NCI-H2171 treated with DMSO at 0.1 percent for 48 hours (cell line): ENCODE data around the gene IL27RA.

Experiments
- DNase-seq: peaks from one replicate; lab custom pipeline; 2025; lab: John Stamatoyannopoulos, UW

The IL27RA gene

DNA sequence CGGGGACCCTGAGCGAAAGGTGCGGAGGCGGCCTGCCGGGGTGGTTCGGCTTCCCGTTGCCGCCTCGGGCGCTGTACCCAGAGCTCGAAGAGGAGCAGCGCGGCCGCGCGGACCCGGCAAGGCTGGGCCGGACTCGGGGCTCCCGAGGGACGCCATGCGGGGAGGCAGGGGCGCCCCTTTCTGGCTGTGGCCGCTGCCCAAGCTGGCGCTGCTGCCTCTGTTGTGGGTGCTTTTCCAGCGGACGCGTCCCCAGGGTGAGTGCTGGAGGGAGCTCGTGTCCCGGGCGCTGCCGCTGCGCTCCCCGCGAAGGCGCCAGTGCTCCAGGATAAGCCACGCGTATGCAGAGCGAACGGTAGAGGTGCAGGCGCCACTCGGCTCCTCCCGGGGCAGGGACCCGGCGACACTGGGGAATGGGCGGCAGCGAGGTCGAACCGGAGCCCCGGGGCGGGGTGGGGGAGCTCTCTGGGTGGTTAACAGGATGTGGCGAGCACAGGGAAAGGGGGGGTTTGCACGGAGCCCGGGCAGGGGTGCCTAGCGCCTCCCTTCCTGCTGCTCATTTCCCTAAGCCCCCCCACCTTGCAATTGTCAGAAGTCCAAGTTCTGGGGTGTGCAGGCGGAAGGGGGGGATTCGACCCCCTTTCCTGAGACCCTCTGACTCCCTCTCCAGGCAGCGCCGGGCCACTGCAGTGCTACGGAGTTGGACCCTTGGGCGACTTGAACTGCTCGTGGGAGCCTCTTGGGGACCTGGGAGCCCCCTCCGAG lies at the start of gene IL27RA:
TSS of gene IL27RA (plus strand) at position 44 of the 762 bp plus-strand sequence. CDS start at position 155, 111 bp downstream.
- peak; percentile 74 for DNase-seq

DNA sequence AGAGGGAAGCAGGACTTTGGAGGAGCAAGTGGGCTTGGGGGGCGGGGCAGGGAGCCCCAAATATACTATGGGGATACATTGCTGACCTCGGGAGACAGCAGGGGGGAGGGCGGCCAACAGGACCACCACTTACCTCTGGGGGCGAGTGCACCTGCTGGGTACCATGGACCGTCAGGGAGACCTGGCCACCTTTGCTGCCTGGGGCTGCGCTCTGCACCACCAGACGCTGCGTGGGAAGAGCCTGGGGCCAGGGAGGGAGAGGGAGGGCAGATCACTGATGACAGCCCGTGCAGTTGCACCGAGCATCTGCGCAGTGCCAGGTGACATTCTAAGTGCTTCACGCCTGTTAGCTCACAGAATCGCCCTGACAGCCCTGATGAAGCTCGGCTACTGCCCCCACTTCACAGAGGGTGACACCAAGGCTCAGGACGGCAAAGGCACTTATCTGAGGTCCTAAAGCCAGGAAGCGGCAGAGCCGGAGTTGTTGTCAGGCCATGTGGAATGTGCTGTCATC lies 49.5 kb upstream of the IL27RA start:
- DNase-seq, result peak; percentile 90

DNA sequence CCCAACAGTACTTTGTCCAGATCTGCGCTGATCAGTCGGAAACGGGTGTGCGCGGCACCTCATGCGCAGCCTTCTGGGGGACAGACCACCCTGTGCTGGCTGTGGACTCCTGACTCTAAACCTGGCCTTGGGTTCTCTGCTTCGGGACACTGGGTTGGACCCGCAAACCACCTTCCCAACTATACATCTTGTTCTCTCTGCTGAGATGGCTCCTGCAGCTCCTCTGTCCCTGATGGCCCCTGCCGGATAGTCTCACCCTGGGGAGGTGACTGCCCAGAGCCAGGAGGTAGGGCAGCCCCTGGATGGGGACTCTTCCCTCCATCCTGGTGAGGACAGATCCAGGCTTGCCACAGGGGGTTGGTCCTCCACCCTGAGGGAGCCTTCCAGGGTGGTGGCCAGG lies 48.8 kb upstream of the IL27RA start:
- no peak for DNase-seq

DNA sequence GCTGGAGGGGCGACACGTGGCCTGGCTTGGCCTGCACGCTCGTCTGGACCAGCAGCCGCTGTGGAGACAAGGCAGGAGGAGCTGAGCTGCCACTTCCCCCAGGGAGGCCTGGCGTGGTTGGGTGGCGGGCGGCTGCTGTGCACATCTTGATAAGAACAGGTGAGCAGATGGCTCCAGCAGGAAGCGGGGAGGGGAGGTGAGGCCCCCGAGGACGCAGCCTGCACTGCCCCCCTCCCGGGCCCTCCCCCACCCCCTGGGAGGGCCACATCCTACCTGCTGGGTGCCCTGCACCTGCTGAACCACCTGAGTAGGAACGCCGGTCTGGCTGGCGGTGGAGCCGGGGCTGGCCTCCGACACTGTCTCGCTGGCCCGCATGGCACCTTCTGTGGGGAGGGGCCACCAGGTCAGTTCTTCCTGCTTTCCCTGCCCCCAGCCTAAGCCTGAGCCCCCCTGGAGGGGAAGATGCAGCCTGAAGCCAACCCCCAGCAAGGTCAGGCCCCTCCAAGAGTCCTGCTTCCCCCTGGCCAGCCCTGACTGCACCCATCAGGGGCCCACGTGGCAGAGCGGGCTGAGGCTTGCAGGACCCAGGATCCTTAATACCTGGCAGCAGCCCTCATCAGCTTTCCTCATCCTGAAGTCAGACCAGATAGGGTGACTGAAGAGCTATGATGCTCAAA lies 48.2 kb upstream of the IL27RA start:
- peak; percentile 94 for DNase-seq

DNA sequence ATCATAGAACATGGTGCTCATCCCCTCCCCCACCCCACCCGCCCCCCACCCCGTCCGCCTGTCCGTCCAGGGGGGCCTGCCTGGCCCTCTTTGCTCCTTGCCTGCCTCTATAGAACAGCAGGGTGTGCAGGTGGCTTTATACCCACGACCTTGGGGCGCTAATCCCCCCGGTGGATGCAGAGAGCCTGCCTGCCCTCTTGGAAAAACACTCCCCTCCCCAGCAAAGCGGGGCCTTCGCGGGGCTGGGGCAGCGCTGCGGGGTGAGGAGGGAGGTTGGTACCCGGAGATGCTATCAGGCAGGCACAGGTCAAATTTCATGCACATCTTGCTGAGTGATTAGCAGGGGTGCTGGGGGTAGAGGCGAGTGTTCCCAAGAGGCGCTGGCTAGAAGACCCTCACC lies 47.4 kb upstream of the IL27RA start:
- DNase-seq, result peak; percentile 65

DNA sequence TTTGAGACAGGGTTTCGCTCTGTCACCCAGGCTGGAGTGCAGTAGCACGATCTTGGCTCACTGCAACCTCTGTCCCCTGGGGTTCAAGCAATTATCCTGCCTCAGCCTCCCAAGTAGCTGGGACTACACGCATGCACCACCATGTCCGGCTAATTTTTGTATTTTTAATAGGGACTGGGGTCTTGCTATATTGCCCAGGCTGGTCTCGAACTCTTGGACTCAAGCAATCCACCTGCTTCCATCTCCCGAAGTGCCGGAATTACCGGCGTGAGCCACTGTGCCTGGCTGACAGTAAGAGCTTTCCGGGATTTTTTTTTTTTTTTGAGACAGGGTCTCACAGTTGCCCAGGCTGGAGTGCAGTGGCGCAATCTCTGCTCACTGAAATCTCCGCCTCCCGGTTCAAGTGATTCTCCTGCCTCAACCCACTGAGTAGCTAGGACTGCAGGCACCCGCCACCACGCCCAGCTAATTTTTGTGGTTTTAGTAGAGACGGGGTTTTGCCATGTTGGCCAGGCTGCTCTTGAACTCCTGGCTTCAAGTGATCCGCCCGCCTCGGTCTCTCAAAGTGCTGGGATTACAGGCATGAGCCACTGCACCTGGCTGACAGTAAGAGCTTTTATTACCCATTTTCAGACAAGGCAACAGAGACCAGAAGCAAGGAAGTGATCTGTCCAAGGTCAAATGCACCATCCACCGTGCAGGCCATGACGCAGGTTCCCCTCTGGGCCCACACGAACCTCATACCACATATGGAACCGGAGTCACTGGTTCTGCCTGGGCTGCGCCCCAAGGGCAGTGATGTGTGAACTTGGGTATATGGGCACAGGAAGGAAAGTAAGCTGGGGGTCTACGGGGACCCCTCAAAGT lies 46.5 kb upstream of the IL27RA start:
- DNase-seq, result peak; percentile 48

DNA sequence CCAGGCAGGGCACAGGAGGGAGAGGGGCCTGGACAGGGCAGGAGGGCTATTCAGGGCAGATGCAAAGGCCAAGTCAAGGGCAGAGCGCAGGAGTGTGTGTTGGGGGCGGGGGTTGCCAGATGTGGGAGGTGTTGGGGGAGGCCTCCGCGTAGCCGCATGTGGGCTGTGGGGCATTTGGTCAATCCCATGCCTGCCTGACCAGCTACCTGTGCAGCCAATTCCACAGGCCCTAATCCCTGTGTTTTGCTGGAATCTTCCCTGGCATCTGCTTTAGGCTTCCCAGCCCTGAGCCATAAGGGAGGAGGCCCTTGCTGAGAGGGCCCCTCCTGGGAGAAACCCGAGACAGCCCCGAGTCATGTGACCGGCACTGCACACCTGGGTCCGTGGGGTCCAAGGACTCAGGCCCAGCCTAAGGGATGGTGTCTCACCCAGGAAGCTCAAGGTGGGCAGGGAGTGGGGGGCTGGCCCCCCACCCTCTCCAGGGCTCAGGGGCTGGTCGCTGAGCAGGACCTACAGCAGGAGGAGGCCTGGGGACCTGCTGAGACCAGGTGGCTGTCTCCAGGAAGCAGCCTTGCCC lies 45.7 kb upstream of the IL27RA start:
- peak; percentile 88 for DNase-seq

DNA sequence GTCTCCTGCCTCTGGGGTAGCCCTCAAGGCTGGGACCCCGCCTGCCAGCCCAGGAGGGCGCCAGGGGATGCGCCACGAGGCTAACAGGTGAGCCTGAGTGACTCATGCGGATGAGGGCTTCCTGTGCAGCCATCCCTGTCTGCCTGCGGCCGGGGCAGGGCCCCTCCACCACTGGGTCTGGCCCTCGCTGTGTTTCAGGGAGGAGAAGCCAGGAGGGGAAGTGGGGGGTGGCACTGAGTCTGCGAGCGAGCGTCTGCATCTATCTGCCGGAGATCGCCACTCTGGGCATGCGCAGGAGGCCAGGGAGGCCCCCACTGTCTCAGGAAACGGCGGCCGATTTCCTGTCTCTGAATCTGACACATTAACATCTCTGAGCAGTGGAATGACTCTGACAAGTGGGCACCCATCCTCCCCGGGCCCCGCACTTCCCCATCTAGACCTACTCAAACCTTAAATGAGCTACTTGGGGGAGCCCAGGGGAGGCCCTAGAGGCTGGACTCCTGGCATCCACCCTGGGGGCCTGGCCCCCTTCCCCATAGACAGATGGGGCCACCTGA lies 45.1 kb upstream of the IL27RA start:
- peak; percentile 88 for DNase-seq

DNA sequence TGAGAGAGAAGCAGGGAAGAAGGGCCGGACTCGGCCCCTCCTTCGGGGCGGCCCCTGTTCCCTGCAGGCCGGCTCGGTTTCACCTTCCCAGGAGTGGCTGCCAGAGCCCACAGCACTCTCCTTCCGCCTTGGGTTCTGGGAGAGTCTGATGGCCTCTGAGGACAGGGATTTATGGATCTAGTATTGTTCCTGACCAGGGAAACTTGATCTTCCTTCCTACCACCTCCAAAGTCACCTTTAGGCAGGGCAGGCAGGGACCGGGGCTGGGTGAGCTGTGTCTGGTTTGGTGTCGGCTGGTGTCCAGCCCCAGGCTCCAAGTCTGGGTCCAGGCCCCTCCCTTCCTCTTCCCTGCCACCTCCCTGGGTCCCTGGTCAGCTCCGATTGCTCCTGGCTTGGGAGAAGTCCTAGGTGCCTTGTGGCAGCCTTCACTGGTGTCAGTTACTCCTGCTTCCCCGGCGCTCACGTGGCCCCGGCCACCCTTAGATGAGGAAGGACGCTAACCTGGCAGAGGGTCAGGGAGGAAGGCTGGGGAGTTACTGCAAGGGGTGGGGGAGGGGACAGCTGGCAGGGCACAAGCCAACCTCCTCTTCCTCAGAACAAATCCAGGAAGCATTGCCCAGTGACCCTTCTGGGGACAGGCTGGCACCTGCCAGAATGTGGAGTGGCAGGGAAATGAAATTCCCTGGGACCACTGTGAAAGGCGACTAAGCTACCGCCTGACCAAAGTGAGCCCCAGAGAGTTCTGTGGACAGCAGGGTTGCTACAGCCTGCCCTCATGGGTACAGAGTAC lies 44.3 kb upstream of the IL27RA start:
- no peak for DNase-seq

DNA sequence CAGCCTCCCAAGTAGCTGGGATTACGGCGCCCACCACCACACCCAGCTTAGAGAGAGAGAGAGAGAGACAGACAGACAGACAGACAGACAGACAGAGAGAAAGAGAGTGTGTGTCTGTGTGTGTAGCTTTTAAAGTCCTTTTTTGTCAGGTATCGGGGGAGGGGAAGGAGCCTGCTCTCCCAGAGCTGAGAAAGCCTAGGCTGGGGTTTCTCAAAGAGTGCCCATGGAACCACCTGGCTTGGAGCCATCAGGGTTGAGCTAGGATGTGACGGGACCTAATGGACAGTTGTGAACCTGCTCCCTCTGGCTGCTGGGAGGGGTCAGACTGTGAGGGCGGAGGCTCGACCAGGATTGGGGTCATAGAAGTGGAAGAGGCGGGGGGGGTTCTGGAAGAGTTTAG lies 42.1 kb upstream of the IL27RA start:
- DNase-seq, result no peak

DNA sequence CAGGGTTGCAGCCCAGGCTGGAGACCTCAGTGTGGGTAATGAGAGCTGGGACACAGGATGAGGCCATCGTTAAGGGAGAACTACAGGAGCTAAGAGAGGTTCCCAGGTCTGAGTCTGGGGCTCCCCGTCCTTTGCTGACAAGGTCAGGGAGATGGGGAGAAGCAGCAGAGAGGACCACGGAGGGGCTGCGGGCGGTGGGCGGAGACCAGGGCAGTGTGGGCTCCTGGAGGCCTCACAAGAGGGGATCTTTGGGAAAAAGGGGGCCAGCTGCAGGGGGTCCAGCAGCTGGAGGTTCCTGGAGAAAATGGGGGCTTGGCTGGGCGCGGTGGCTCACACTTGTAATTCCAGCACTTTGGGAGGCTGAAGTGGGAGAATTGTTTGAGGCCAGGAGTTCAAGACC lies 41.5 kb upstream of the IL27RA start:
- DNase-seq, result no peak

DNA sequence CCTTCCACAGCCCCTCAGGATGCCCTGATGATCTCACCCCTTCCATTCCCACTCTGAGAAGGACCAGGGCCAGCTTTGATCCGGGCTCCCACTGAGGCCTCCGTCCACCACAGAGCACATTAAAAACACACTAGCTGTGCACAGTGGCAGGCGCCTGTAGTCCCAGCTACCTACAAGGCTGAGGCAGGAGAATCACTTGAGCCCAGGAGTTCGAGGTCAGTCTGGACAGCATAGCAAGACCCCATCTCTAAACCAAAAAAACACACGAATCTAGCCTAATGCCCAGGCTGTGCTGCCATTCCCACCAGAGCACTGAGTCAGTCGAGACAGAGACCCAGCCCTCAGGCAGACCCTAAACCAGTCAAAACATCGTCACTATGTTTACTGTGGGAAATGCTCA lies 39.5 kb upstream of the IL27RA start:
- DNase-seq, result no peak

DNA sequence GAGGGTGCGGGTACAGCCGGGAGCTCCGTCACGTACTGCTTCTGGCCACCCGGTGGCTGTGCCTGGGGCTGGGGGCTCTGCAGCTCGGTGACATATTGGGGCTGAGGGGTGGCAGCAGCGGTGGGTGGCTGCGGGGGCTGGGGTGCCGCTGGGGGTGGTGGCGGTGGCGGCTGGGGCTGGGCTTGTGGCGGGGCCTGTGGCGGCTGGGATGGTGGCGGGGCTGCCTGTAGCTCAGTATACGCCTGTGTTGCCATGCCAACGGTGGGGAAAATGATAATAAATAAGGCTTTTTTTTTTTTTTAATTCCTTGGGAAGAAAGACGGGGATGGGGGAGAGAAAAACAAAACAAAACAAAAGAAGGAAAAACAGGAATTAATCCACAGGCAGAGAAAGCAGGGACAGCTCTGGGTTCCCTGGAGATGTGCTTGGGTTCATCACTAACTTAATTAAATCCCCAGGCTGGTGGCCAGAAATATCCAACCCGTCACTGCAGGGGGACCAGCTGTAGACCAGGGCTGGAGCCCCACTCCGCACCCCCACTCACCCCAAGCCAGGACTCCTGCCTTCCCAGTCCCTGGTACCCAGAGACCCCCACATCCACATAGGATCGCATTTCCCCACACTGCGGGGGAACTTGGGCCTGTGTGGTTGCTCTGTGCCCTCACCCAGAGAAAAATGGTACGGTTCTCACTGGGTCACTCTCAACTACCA lies 37.8 kb upstream of the IL27RA start:
- DNase-seq, result no peak

DNA sequence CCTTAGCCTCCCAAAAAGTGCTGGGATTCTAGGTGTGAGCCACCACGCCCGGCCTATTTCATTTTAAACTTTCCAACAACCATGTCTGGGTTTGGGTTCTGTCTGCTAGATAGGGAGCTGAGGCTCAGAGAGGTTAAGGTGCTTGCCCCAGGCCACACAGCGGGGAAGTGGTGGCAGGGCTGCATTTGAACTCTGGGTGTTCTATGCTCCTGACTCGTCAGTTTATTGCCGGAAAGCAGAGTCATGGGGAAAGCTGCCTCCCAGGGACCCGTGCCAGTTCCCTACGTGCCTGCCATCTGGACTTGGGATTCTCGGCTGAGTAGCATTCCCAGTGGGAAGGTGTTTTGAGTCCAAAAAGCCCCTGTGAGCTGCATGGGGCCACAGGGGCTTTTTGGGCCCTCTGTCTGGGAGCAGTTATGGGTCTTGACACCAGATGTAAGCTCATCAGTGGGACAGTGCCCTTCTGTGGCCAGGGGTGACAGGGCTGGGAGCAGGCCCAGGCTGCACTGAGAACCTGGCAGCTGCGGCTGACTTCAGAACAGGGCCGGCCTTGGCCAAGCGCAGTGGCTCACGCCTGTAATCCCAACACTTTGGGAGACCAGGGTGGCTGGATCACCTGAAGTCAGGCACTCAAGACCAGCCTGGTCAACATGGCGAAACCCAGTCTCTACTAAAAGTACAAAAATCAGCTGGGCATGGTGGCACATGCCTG lies 36.4 kb upstream of the IL27RA start:
- peak; percentile 69 for DNase-seq

DNA sequence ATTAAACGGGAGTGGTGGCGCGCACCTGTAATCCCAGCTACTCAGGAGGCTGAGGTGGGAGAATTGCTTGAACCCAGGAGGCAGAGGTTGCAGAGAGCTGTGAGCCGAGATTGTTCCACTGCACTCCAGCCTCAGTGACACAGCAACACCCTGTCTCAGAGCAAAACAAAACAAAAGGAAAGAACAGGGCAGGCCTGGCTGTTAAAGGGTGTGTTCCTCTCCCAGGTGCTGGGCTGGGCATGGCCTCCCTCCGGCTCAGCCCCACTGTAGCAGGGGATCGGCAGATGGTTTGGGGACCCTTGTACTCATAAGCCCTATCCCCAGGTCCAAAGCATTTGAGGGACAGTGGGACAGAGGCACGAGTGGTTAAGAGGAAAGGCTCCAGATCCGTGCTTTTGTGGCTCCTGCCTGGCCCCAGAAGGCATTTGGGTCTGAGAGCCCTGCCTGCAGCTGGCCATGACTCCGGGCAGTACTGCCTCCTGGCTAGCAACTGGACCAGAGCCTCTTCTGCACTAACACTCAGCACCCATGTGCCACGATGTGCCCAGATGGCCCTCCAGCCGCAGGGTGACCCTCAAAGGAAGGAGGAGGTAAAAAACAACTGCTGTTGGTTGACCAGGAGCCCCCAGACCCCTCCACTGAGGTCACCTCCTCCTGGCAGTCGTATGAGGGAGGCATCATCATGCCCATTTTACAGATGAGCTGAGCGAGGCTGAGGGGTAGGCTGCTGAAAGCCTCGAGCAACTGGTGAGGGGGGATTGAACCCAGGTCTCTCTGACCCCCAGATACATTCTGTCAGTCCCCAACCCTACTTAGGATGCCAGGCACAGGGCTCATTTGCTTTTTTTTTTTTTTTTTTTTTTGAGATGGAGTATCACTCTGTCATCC lies 35.4 kb upstream of the IL27RA start:
- DNase-seq, result no peak

DNA sequence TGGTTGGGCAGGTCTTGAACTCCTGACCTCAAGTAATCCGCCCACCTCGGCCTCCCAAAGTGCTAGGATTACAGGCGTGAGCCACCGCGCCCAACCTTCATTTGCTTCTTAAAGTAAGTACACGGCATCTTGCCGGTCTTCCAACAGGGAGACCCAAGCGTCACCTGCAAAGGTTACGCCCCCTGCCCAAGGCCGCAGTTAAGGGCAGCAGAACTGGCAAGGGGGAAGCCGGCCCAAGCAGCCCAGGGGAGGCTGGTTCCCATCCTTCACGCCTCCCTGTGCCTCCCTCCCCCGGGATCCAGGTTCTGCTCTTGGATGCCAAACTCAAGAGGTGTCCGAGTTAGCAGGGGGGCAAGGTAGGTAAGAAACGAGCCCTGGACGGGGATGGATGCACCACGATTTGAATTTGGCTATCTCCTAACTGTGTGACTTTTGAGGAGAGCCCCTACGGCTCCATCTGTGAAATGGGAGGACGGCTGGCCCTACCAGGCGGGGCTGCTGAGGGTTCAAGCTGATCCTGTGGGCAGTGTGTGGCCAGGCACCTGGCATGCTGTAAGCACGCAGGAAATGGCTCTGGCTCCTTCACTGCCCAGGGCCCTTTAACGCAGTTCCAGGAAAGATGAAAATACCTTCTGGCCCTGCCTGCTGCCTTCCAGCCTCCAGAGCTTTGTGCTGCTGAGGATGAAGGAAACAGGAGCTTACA lies 34.5 kb upstream of the IL27RA start:
- no peak for DNase-seq

DNA sequence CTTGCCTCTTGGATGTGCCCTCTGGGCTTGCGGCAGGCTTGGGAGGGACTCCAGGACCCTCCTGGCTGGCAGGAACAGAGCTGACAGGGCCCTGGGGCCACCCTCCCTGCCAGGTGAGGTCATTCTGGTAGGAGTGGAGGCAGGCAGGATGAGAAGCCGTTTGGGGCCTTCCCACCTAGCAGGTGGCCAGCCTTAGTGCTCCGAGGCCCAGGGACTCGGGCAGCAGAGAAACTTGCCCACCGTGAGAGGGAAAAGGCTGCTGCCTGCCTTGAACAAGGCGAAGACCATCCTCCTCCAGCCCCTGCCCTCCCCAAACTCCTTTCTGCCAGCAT lies 34.0 kb upstream of the IL27RA start:
- no peak for DNase-seq

DNA sequence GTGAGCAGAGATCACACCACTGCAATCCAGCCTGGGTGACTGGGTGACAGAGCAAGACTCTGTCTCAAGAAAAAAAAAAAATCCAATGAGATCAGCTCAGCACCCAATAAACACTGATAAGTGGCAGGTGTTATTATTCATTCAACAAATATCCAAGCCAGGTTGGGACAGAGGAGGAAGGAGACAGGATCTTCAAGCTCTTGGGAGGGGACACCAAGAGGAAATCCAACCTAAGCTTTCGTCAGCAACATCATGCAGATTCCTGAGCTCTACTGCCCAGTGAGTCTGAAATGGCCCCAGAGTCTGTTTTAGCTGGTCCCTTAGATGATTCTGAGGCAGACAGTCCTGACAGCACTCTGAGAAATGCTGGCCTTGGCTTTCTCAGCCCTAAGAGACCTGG lies 33.1 kb upstream of the IL27RA start:
- DNase-seq, result no peak
